ENCODE measurements around the gene ZBTB20. TPM values are rescaled to one million over a fixed set of nuclear protein-coding genes. Genes with fewer than 3 reads are reported as not detected.

ZBTB20 gene
- total RNA-seq, 1 experiment from 2014 or later, result 3.7 TPM

DNA sequence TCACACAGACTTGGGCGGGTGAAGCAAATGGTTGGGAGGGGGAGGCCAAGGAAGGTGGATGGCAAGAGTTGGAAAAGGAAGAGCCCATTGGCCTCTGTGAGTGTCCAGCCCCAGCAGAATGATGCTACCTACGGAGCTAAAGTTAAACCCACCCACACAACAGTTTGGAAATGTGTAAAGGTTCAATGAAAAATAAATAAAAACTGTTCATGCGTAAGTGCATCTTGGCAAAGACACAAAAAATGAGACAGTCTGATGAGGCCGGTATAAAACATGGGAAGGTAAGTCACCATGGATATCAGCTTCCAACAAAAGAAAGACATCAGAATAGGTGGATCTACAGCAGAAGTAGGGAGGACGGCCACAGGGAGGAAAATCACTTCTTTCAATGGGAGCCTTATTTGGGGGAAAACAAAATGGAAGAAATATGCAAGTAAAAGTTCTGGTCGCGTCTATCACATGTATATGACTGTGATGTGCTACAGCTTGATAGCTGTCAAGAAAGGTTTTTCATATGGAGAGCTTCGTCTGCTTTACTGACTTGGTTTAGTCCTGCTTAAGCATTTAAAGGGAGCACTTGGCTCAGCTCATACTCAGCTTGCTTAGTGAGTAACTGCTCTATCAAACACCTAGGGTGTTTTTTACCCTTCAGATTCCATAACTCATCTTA, 770.4 kb downstream of the ZBTB20 start:
- Histone ChIP-seq H3K79me2 (ENCODE audit: low read length) (no peaks in the 10 kb centered on the region), H3K27me3 (ENCODE audit: low read length) (peaks cover 20% of the 10 kb centered on the region; the same call in 1 of the 2 replicates), H3K4me1 (ENCODE audit: insufficient read depth, low read length) (no peaks in the 10 kb centered on the region), H3F3A (ENCODE audit: low read length, unreplicated experiment) (no peaks in the 10 kb centered on the region), H3K9me2 (replicated peaks; ENCODE audit: low read length) (no peaks in the 10 kb centered on the region), H3K36me3 (ENCODE audit: low read depth, low read length) (no peaks in the 10 kb centered on the region), H3K9me3 (ENCODE audit: low read length) (no peaks in the 10 kb centered on the region), H2AFZ (ENCODE audit: low read length) (no peak overlapping the region), H4K20me1 (ENCODE audit: low read length) (no peaks in the 10 kb centered on the region), H3K9ac (ENCODE audit: low read length) (no peak overlapping the region), H3K27ac (ENCODE audit: low read length) (no peak overlapping the region), H3K4me3 (ENCODE audit: low read length) (no peak overlapping the region), H3K4me2 (ENCODE audit: low read length) (no peak overlapping the region)
- TF ChIP-seq EZH2phosphoT487 (IDR thresholded peaks at IDR 0.05; ENCODE audit: borderline replicate concordance, low read length) (no peak), EZH2 (IDR thresholded peaks at IDR 0.05; ENCODE audit: low read length, unreplicated experiment) (no peak), CTCF (conservative IDR thresholded peaks at IDR 0.05; ENCODE audit: low read depth, low read length) (no peak)
- intact Hi-C loops (cut with micrococcal nuclease), result no loop called here
- ChIA-PET CTCF (no interaction called here), POLR2A (ENCODE audit: unreplicated experiment) (interaction anchor here (0.6 kb wide), 1 partner anchor 475 kb away, joined by 4 read pairs; no protein-coding TSS in a partner anchor)
- ATAC-seq (no peak), DNase-seq (no peak)
- BruUV-seq (replicated peaks), result no TSS peak

- ATAC-seq (no peak), DNase-seq (no peak)
- Histone ChIP-seq H2AFZ (ENCODE audit: low read length) (no peak overlapping the region), H3K79me2 (ENCODE audit: low read length) (no peaks in the 10 kb centered on the region), H3K9ac (ENCODE audit: low read length) (no peak overlapping the region), H3K4me2 (ENCODE audit: low read length) (no peak overlapping the region), H3K4me1 (ENCODE audit: insufficient read depth, low read length) (no peaks in the 10 kb centered on the region), H4K20me1 (ENCODE audit: low read length) (no peaks in the 10 kb centered on the region), H3K27ac (ENCODE audit: low read length) (no peak overlapping the region), H3K27me3 (ENCODE audit: low read length) (peaks cover 20% of the 10 kb centered on the region; the same call in 1 of the 2 replicates), H3F3A (ENCODE audit: low read length, unreplicated experiment) (no peaks in the 10 kb centered on the region), H3K9me2 (replicated peaks; ENCODE audit: low read length) (no peaks in the 10 kb centered on the region), H3K4me3 (ENCODE audit: low read length) (no peak overlapping the region), H3K36me3 (ENCODE audit: low read depth, low read length) (no peaks in the 10 kb centered on the region), H3K9me3 (ENCODE audit: low read length) (no peaks in the 10 kb centered on the region)
- POLR2A ChIA-PET (ENCODE audit: unreplicated experiment), result interaction anchor here (0.6 kb wide), 1 partner anchor 476 kb away, joined by 4 read pairs; no protein-coding TSS in a partner anchor
- BruUV-seq (replicated peaks), result no TSS peak
- intact Hi-C loops (cut with micrococcal nuclease), result no loop called here
- CTCF ChIA-PET, result no interaction called here
- no peak for TF ChIP-seq EZH2phosphoT487 (IDR thresholded peaks at IDR 0.05; ENCODE audit: borderline replicate concordance, low read length)
- no peak for TF ChIP-seq CTCF (conservative IDR thresholded peaks at IDR 0.05; ENCODE audit: low read depth, low read length)
- TF ChIP-seq EZH2 (IDR thresholded peaks at IDR 0.05; ENCODE audit: low read length, unreplicated experiment), result no peak
Measured at GRCh38 chr3:114375608-114376421, 771.3 kb downstream of the ZBTB20 start.

All from PC-3 (cell line).